Liver (tissue), 9 donors: ENCODE data around the gene CMIP. TPM values are rescaled to one million over a fixed set of nuclear protein-coding genes. Genes with fewer than 3 reads are reported as not detected.

Source experiments
- DNase-seq: peaks from one replicate; pipeline ENCODE4 v3.0.0-alpha.2; 2017; ENCODE audit warnings: low spot score
- H3K27ac ChIP-seq, 2 donors: one replicate each; pipeline ENCODE4 v1.7.0; 2013; ENCODE audit warnings: inconsistent platforms in 2 of 2, low read length in 2 of 2, control low read depth in 1 of 2, low read depth in 1 of 2, mild to moderate bottlenecking in 1 of 2
- H3K27me3 ChIP-seq, 4 donors: one replicate each; pipeline versions ENCODE4 v1.6.1 to v1.7.0; 2013; ENCODE audit warnings: low read length in 3 of 4, inconsistent platforms in 1 of 4, mild to moderate bottlenecking in 1 of 4, moderate library complexity in 1 of 4; ENCODE audit not compliant: control insufficient read depth in 4 of 4, insufficient read depth in 4 of 4
- H3K36me3 ChIP-seq, 4 donors: one replicate each; pipeline versions ENCODE4 v1.6.1 to v1.7.0; 2013; ENCODE audit warnings: low read length in 3 of 4, mild to moderate bottlenecking in 3 of 4, low read depth in 1 of 4, moderate library complexity in 1 of 4; ENCODE audit not compliant: control insufficient read depth in 4 of 4, insufficient read depth in 3 of 4
- H3K4me1 ChIP-seq, 4 donors: one replicate each; pipeline versions ENCODE4 v1.6.1 to v1.7.0; 2013; ENCODE audit warnings: low read length in 3 of 4, mild to moderate bottlenecking in 3 of 4, moderate library complexity in 1 of 4; ENCODE audit not compliant: control insufficient read depth in 4 of 4, insufficient read depth in 4 of 4
- H3K4me3 ChIP-seq, 3 donors: one replicate each; pipeline versions ENCODE4 v1.6.1 to v1.7.0; 2013; ENCODE audit warnings: low read length in 3 of 3, control low read depth in 1 of 3, low read depth in 1 of 3, mild to moderate bottlenecking in 1 of 3
- H3K9ac ChIP-seq, 2 donors: one replicate each; pipeline ENCODE4 v1.7.0; 2013; ENCODE audit warnings: low read length in 2 of 2, mild to moderate bottlenecking in 2 of 2, moderate library complexity in 2 of 2, control low read depth in 1 of 2, low read depth in 1 of 2
- H3K9me3 ChIP-seq, 4 donors: one replicate each; pipeline versions ENCODE4 v1.6.1 to v1.7.0; 2013; ENCODE audit warnings: low read length in 3 of 4; ENCODE audit not compliant: control insufficient read depth in 4 of 4
- CTCF ChIP-seq: fragments of 150-350 bp; IDR thresholded peaks from 2 replicates; pipeline ENCODE4 v1.5.1; 2017; ENCODE audit warnings: improper control_type of control experiment, low read depth, low read length; ENCODE audit not compliant: missing input control
- FOXA1 ChIP-seq: IDR thresholded peaks from 2 replicates; pipeline ENCODE4 v1.6.1; 2016; ENCODE audit warnings: antibody characterized with exemption
- FOXA2 ChIP-seq: IDR thresholded peaks from 2 replicates; pipeline ENCODE4 v1.6.1; 2016; ENCODE audit warnings: antibody characterized with exemption
- GABPA ChIP-seq, 2 donors: IDR thresholded peaks in 1 of 2; conservative IDR thresholded peaks in 1 of 2; 2 replicates each; pipeline ENCODE4 v1.6.1; 2016; ENCODE audit warnings: antibody characterized with exemption in 2 of 2, mild to moderate bottlenecking in 1 of 2, moderate library complexity in 1 of 2
- HNF4A ChIP-seq, 2 donors: conservative IDR thresholded peaks; 2 replicates each; pipeline ENCODE4 v1.6.1; 2016; ENCODE audit warnings: antibody characterized with exemption in 2 of 2, mild to moderate bottlenecking in 2 of 2
- JUND ChIP-seq, 2 donors: IDR thresholded peaks; 2 replicates each; pipeline ENCODE4 v1.6.1; 2016; ENCODE audit warnings: antibody characterized with exemption in 2 of 2
- MAX ChIP-seq: IDR thresholded peaks from 2 replicates; pipeline ENCODE4 v1.6.1; 2016; ENCODE audit warnings: antibody characterized with exemption
- NR2F2 ChIP-seq: IDR thresholded peaks from 2 replicates; pipeline ENCODE4 v1.6.1; 2016; ENCODE audit warnings: antibody characterized with exemption
- REST ChIP-seq: IDR thresholded peaks from 2 replicates; pipeline ENCODE4 v1.6.1; 2016; ENCODE audit warnings: antibody characterized with exemption, mild to moderate bottlenecking
- RXRA ChIP-seq, 2 donors: IDR thresholded peaks; 2 replicates each; pipeline ENCODE4 v1.6.1; 2017 to 2018; ENCODE audit warnings: antibody characterized with exemption in 2 of 2, mild to moderate bottlenecking in 1 of 2
- SP1 ChIP-seq: IDR thresholded peaks from 2 replicates; pipeline ENCODE4 v1.6.1; 2018; ENCODE audit warnings: antibody characterized with exemption, mild to moderate bottlenecking
- TAF1 ChIP-seq: conservative IDR thresholded peaks from 2 replicates; pipeline ENCODE4 v1.6.1; 2016; ENCODE audit warnings: antibody characterized with exemption, mild to moderate bottlenecking
- YY1 ChIP-seq: IDR thresholded peaks from 2 replicates; pipeline ENCODE4 v1.6.1; 2016; ENCODE audit warnings: antibody characterized with exemption, mild to moderate bottlenecking
- ZBTB33 ChIP-seq: IDR thresholded peaks from 2 replicates; pipeline ENCODE4 v1.6.1; 2016; ENCODE audit warnings: antibody characterized with exemption
- WGBS: extraction: QIAGEN DNeasy Blood & Tissue Kit; methylation state at CpG from one replicate; pipeline ENCODE4 v1.1.7; 2013; 5-methylcytosine and 5-hydroxymethylcytosine counted together
- polyA plus RNA-seq, 2 donors: library from polyadenylated mRNA; stranded (reverse) in 1 of 2; unstranded in 1 of 2; fragments of 200-250 nt in 1 of 2; fragments of >200 nt in 1 of 2; fragmentation: Nextera tagmentation in 1 of 2; extraction: Ambion mirVana in 1 of 2; gene quantifications; one replicate each; pipeline versions ENCODE4 v1.2.1 to v1.2.3, GENCODE V29; 2013 to 2015
- total RNA-seq, 2 donors: library from RNA; depleted of rRNA; stranded (reverse); fragments of >200 nt; gene quantifications; one replicate each; pipeline ENCODE4 v1.2.3, GENCODE V29; 2014
- donor health status: healthy.
- donor health status: healthy.
- donor health status: healthy.
- donor health status: healthy.
- donor health status: healthy.

The CMIP gene
- total and polyA plus RNA-seq, 4 donors = 1.7 to 15.6 (median 10.1) TPM

- TF ChIP-seq YY1 (no peak), GABPA (IDR thresholded peaks at IDR 0.05 in 1 of 2, conservative IDR thresholded peaks at IDR 0.05 in 1 of 2) (no peak), ZBTB33 (no peak), NR2F2 (no peak), HNF4A (conservative IDR thresholded peaks at IDR 0.05) (no peak), RXRA (IDR thresholded peaks at IDR 0.05) (no peak)
Measured at GRCh38 chr16:81645925-81646324, 201.3 kb downstream of the CMIP start (continued).

- Histone ChIP-seq H3K27ac (no peak overlapping the region), H3K9ac (no peak overlapping the region), H3K4me1 (peaks cover 4 to 10% (median 7%) of the 10 kb centered on the region in 4 donors), H3K27me3 (no peaks in the 10 kb centered on the region), H3K4me3 (no peak overlapping the region), H3K36me3 (peaks cover 0 to 3% (median 0%) of the 10 kb centered on the region in 4 donors), H3K9me3 (no peaks in the 10 kb centered on the region)
- no peak for DNase-seq
- TF ChIP-seq FOXA2 (no peak), NR2F2 (no peak), CTCF (no peak), RXRA (IDR thresholded peaks at IDR 0.05) (no peak), SP1 (no peak), MAX (no peak), FOXA1 (no peak), ZBTB33 (no peak), JUND (IDR thresholded peaks at IDR 0.05) (no peak), HNF4A (conservative IDR thresholded peaks at IDR 0.05) (no peak)
- 92% methylated on average over 1 of the region's 1 CpG for WGBS
Measured at GRCh38 chr16:81646561-81646960, 202.0 kb downstream of the CMIP start.

- TF ChIP-seq YY1 (no peak), REST (no peak), TAF1 (no peak)
- Histone ChIP-seq H3K9ac (no peak overlapping the region), H3K9me3 (no peaks in the 10 kb centered on the region), H3K36me3 (peaks cover 0 to 5% (median 3%) of the 10 kb centered on the region in 4 donors), H3K27ac (no peak overlapping the region), H3K27me3 (no peaks in the 10 kb centered on the region), H3K4me3 (no peak overlapping the region), H3K4me1 (peaks cover 4 to 10% (median 7%) of the 10 kb centered on the region in 4 donors)
- WGBS = 98% methylated on average over 8 of the region's 8 CpGs
- no peak for DNase-seq
Measured at GRCh38 chr16:81647527-81647926, 202.9 kb downstream of the CMIP start.
